Fibroblast of lung (primary cell): Measurements from ENCODE around the gene MGAT4C.

Experiments used
- CTCF ChIP-seq, 2 donors: IDR thresholded peaks in 1 of 2; conservative IDR thresholded peaks in 1 of 2; 1 replicate in 1 of 2; 2 replicates in 1 of 2; pipeline ENCODE4 v1.5.1; 2011 to 2012; ENCODE audit warnings: low read length in 2 of 2, control low read depth in 1 of 2, inconsistent platforms in 1 of 2, low read depth in 1 of 2, mild to moderate bottlenecking in 1 of 2
- EZH2 ChIP-seq: IDR thresholded peaks from 2 replicates; pipeline ENCODE4 v1.5.1; 2012; ENCODE audit warnings: low read length, control low read depth, mild to moderate bottlenecking; ENCODE audit errors: missing control alignments

GRCh38 chr12:85996280-85996679 is 259.9 kb downstream of the MGAT4C start:
- TF ChIP-seq CTCF (conservative IDR thresholded peaks at IDR 0.05 in 1 of 2, IDR thresholded peaks at IDR 0.05 in 1 of 2; ENCODE audit: low read depth in 1 of 2, low read length in 2 of 2), result no peak
- no peak for TF ChIP-seq EZH2
